Stimulated activated CD4-positive, alpha-beta T cell treated with anti-CD3 and anti-CD28 coated beads, Interleukin-2, amount 100 ng/mL, for 4 hours (primary cell): ENCODE results near the gene HDAC7.
"Not testable (repeated sequence)": the region's sequence is repeated elsewhere in the genome, so short reads cannot be mapped to it uniquely, and the experiment has no call there.

ENCODE experiments used
- DNase-seq: peaks from one replicate; pipeline ENCODE4 v3.0.0-alpha.2; 2020; ENCODE audit warnings: low read depth

Gene HDAC7

DNA sequence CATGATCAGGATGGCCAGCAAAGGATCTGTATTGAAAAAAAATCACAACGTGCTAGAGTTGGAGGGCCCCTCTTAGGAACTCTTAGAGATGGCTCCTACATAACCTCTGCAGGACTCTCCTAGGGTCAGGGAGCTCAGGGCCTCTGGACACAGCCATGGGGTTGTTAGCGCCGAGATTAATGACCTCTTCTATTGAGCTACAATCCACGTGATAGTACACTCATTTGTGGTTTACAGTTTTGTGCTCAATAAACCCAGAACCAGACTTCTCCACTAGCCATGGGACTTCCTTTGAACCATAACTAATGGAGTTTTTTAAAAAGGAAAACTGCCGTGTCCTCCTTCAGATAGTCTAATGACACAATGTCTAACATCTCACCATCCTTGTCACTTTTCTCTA lies 29.6 kb upstream of the HDAC7 start:
- no peak for DNase-seq

GRCh38 chr12:47848853-47849252 lies 29.1 kb upstream of the HDAC7 start:
- DNase-seq = no peak

DNA sequence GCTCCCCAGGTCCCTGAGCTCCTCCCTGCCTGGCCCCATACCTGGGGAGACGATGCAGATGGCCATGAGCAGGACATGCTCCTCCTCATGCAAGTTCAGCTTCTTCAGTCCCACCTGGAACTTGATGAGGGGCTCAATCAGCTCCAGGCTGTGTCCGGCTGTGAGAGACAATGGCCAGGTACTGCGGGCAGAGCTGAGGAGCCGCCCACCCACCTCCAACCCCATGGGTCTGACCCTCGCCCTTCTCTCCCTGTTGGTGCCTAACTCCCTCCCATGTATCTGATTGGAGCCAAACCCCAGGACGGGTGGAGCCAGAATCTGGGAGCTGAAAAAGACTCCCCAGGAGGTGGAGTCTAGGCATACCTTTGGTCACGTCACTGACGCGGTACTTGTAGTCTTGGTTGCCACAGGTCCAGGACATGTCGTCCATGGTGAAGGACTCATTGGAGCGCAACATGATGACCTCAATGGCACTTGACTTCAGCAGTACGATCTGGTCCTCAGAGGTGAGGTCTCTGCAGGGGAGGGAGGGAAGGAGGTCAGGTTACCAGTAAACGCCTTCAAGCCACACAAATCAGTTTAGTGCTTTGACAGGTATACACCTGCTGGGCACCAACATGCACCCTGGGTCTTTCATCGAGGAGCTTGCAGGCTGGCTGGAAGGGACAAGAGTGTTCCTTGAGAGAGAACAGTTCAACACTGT lies 26.7 kb upstream of the HDAC7 start:
- DNase-seq = no peak

DNA sequence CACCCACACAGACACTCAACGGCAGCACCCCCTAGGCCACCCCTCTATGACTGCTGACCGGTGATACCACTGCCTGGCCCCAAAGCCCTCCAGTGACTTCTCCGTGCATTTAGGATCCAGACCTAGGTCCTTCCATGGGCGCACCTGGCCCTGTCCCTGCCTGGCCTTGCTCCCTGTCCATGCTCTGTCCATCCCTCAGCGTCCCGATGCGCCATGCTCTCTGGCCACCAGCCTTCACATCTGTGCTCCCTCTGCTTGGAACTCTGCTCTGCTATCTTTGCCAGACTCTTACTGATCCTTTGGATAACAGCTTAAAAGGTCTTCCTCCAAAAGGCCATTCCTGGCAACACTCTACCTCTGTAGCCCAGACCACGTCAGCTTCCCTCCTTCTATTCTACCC lies 25.4 kb upstream of the HDAC7 start:
- no peak for DNase-seq

DNA sequence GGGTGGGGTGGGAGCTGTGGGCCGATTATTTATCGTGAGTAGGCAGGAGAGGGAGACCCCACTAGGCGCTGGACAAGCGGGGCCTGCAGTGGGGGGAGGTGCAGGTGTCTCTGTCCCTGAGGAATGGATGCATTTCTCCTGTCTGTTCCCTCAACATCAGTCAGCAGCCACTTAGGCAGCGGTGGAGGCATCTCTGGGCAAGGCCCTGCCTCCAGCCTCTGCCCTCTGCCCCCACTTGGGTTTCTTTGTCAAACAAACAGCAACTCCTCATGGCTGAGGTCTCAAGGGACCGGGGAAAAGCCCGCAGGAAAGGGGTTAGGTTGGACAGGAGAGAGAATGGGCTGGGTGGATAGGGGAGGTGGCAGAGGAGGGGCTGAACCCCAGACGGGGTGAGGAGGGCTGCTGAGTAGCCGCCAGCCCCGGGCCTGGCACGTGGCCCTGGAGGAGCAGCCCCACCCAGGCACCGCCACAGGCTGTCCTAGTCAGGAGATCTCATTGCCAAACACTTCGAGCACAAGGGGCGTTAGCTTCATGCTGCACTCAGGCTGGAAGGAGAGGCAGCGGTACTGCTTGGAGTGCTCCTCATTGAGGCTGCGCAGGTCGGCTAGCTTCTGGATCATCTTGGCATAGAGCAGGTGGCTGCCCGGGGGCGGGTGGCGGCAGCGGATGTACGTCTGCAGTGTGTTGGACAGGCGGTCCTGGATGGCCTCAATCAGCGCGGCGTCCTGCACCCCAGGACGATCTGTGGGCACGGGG lies 24.7 kb upstream of the HDAC7 start:
- DNase-seq = no peak

- DNase-seq = no peak
Measured at GRCh38 chr12:47843226-47843980, 23.7 kb upstream of the HDAC7 start.

- DNase-seq = not testable (repeated sequence)
Measured at GRCh38 chr12:47842543-47842942, 22.8 kb upstream of the HDAC7 start.

- DNase-seq = no peak
Measured at GRCh38 chr12:47841910-47842309, 22.2 kb upstream of the HDAC7 start.

- no peak for DNase-seq
Measured at GRCh38 chr12:47841501-47841900, 21.8 kb upstream of the HDAC7 start.

DNA sequence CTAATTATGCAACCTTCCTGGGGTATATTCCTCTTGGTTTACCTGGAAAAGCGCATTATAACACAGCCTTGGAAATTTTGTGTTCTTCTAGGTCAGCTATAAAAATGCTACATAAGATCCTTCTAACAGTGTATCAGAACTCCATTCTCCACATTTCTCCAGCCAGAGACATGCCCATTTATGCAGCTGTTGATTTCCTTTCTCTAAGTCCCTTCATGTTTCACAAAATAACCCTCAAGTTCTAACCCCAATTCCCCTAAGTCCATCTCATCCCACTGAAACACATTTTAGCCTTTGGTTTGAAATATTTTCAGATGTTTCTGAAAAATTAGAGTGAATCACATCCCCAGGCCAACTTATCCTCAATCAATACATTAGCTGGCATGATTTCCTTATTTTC lies 20.9 kb upstream of the HDAC7 start:
- no peak for DNase-seq

DNA sequence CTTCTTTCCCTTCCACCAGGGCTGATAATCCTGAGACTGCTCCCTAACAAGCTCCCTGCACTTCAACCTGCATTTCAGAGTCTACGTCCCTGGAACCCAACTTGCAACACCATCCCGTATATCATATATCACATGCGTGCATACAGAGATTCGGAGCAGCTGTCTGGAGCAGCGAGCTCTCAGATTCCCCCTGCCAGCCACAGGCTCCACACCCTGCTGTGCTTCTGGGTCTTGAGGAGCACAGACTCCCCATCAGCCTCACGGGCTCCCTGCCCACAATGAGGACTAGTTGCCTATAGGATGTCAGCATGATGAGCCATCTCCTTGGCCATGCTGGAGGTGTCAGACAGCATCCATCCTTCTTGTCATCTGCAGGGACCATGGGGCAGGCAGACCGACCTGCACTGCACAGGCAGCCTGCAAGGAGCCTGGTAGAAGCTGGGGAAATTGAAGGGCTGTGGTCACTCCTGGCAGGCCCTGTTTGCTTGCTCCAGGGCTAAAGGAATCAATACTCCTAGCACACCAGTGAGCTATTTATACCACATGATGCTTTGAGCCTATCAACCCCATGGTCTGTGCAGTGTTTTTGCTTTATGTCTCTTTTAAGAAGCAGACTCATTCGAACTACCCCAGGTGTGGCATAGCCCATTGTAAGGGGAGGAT lies 19.6 kb upstream of the HDAC7 start:
- no peak for DNase-seq

DNA sequence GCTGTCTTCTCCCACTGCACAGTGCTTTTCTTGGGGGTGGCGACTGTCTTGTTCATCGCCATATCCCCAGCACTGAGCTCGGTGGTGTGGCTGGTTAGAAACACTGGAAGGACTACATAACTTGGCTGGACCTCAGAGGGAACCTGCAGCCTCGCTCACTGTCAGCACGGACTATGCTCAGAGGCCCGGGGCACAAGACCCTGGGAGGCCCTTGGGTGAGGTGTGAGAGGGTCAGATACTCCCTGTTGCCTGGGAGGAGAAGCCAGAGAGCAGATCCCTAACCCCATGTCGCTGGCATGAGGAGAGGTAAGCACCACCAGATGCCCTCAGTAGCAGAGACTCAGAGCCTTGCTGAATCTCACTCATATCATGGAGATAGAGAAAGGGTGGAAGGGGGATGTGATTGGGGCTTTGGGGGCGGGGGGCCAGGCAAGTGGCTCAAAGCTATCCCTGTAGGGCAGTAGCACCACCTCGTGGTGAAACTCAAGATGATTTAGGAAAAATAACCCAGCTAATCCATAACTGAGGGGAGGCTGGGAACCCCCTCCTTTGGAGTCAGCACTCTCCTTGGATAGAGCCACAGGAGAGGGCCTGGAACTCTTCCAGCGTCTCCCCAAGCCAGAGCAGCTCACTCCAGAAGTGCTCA lies 18.7 kb upstream of the HDAC7 start:
- no peak for DNase-seq

- no peak for DNase-seq
Measured at GRCh38 chr12:47837190-47838171, 17.8 kb upstream of the HDAC7 start.

GRCh38 chr12:47835831-47836155 lies 16.1 kb upstream of the HDAC7 start:
- no peak for DNase-seq

- no peak for DNase-seq
Measured at GRCh38 chr12:47835006-47835830, 15.5 kb upstream of the HDAC7 start.

DNA sequence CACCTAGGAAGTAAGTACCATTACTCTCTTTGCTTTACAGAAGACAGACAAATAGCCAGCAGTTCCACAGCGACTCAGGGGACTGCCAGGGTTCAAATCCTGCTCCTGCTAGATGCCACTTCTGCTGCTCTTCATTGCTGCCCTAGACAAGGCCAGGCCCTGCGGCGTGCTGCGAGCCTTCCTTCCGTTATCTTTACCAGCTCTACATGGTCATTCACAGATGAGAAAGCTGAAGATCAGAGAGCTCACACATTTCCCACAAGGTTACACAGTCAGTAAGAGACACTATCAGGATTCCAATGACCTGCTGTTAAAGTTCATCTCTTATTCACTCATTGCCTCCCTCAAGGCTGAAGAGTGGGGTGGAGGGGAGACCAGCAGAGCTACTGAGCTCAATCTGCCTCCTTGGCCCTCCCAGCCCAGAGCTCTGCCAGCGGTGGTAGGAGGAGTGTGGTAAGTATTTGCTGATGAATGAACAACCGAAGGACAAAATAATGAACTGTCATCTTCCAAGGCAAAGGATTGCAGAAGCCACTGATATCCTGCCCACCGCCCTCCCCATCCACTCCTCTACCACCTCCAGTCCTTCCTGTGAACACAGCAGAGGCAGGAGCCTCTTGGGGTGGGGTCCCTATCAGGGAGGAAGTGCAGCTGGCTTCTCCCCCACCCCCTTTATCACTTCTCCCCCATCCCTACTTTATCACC lies 14.6 kb upstream of the HDAC7 start:
- DNase-seq = no peak

- no peak for DNase-seq
Measured at GRCh38 chr12:47833591-47834012, 13.9 kb upstream of the HDAC7 start.

- no peak for DNase-seq
Measured at GRCh38 chr12:47832263-47832933, 12.7 kb upstream of the HDAC7 start.

GRCh38 chr12:47829584-47829983 lies 9.9 kb upstream of the HDAC7 start:
- DNase-seq = no peak
